ENCODE results near the gene ECM1. TPM values are rescaled to one million over a fixed set of nuclear protein-coding genes. Genes with fewer than 3 reads are reported as not detected.

Gene ECM1
- total and polyA plus RNA-seq, 3 experiments from 2014 or later = 0.09 to 1.5 (median 1.3) TPM

DNA sequence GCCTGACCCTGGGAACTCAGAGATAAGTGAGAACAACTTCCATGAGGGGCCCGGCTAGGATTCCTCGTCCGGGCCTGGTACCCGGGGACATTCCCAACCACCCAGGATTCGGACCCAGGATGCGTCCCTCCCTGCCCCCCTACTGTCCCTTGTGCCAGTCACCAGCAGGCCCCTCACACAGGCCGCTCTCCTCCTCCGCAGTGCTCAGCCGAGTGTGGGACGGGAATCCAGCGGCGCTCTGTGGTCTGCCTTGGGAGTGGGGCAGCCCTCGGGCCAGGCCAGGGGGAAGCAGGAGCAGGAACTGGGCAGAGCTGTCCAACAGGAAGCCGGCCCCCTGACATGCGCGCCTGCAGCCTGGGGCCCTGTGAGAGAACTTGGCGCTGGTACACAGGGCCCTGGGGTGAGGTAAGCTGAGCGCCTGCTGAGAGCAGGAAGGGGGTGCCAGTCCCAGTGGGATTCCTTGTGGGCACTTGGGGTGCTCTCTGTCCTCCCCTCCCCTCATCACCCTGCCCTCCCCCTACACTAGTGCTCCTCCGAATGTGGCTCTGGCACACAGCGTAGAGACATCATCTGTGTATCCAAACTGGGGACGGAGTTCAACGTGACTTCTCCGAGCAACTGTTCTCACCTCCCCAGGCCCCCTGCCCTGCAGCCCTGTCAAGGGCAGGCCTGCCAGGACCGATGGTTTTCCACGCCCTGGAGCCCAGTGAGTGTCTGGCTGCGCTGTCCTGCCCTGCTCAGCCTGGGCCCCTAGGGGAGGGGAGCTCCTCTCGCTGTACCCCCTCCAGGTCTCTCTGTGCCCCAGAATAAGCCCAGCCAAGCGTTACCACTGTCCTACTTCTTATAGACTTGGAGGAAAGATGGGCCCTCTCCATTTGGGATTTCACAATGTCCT, 51.1 kb downstream of the ECM1 start:
- Histone ChIP-seq H3K27ac (ENCODE audit: low read depth, low read length) (no peak overlapping the region), H3K27me3 (ENCODE audit: insufficient read depth, low read length, poor library complexity, severe bottlenecking) (no peaks in the 10 kb centered on the region), H3K9me3 (ENCODE audit: low read length) (no peaks in the 10 kb centered on the region), H3K4me1 (ENCODE audit: insufficient read depth, low read length) (peaks cover 35% of the 10 kb centered on the region), H3K36me3 (ENCODE audit: insufficient read depth, low read length) (no peaks in the 10 kb centered on the region), H3K4me3 (ENCODE audit: low read length) (no peak overlapping the region)
- ChIA-PET CTCF (interaction anchor here (0.6 to 9.1 kb wide), 16 partner anchors 9 to 447 kb away, joined by 3 to 325 read pairs (median 6); partner anchors contain the start of genes ADAMTSL4, ENSA, GOLPH3L and MCL1), POLR2A (interaction anchor here (3.1 to 11.0 kb wide), 4 partner anchors 9 to 70 kb away, joined by 15 to 486 read pairs (median 46); partner anchors contain the start of genes ADAMTSL4, ENSA and MCL1)
- H3K9me3 Mint-ChIP-seq = no peaks in the 10 kb centered on the region
- H3K36me3 Mint-ChIP-seq = peaks cover 0 to 14% (median 4%) of the 10 kb centered on the region in 3 donors
- H3K4me1 Mint-ChIP-seq = peaks cover 37 to 47% (median 40%) of the 10 kb centered on the region in 3 donors
- H3K27ac Mint-ChIP-seq = no peak overlapping the region
- peaks cover 0 to 3% of the 10 kb centered on the region in 2 donors for H3K27me3 Mint-ChIP-seq
- peak overlapping the region in 1 of 7 donors; percentile 70 for H3K4me3 Mint-ChIP-seq
- DNase-seq = no peak

DNA sequence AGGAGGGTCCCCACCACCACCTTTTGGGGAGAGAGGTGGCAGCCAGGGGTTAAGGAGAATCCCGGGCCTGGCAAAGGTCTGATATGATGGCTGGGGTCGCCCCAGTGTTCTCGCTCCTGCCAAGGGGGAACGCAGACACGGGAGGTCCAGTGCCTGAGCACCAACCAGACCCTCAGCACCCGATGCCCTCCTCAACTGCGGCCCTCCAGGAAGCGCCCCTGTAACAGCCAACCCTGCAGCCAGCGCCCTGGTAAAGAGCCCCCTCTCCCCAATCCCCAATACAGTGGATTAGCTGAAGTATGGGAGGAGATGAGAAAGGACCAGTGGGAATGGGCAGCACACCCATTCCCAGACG, 51.7 kb downstream of the ECM1 start:
- no peaks in the 10 kb centered on the region for H3K9me3 ChIP-seq (ENCODE audit: low read length)
- Mint-ChIP-seq H3K4me3 (peak overlapping the region in 4 of 7 donors; percentile 85 to 97 (median 96)), H3K27ac (peak overlapping the region in 5 of 8 donors; percentile 96 to 99 (median 98)), H3K4me1 (peaks cover 43 to 53% (median 44%) of the 10 kb centered on the region in 3 donors), H3K27me3 (peaks cover 0 to 3% of the 10 kb centered on the region in 2 donors), H3K36me3 (peaks cover 0 to 14% (median 4%) of the 10 kb centered on the region in 3 donors), H3K9me3 (no peaks in the 10 kb centered on the region)
- no peak for DNase-seq
- no peaks in the 10 kb centered on the region for H3K36me3 ChIP-seq (ENCODE audit: insufficient read depth, low read length)
- H3K4me1 ChIP-seq (ENCODE audit: insufficient read depth, low read length) = peaks cover 41% of the 10 kb centered on the region
- POLR2A ChIA-PET = interaction anchor here (3.1 to 11.0 kb wide), 4 partner anchors 10 to 70 kb away, joined by 15 to 486 read pairs (median 46); partner anchors contain the start of genes ADAMTSL4, ENSA and MCL1
- H3K27me3 ChIP-seq (ENCODE audit: insufficient read depth, low read length, poor library complexity, severe bottlenecking) = no peaks in the 10 kb centered on the region
- CTCF ChIA-PET = interaction anchor here (0.6 to 9.1 kb wide), 18 partner anchors 9 to 446 kb away, joined by 3 to 325 read pairs (median 6); partner anchors contain the start of genes ADAMTSL4, ENSA, GOLPH3L and MCL1
- H3K4me3 ChIP-seq (ENCODE audit: low read length) = no peak overlapping the region
- no peak overlapping the region for H3K27ac ChIP-seq (ENCODE audit: low read depth, low read length)

DNA sequence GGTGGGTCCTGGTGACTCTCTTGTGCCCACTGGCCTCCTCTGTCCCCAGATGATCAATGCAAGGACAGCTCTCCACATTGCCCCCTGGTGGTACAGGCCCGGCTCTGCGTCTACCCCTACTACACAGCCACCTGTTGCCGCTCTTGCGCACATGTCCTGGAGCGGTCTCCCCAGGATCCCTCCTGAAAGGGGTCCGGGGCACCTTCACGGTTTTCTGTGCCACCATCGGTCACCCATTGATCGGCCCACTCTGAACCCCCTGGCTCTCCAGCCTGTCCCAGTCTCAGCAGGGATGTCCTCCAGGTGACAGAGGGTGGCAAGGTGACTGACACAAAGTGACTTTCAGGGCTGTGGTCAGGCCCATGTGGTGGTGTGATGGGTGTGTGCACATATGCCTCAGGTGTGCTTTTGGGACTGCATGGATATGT, 52.1 kb downstream of the ECM1 start:
- CTCF ChIA-PET = interaction anchor here (0.7 to 9.1 kb wide), 28 partner anchors 8 to 446 kb away, joined by 3 to 325 read pairs (median 5); partner anchors contain the start of genes ADAMTSL4, ENSA, GOLPH3L and MCL1

DNA sequence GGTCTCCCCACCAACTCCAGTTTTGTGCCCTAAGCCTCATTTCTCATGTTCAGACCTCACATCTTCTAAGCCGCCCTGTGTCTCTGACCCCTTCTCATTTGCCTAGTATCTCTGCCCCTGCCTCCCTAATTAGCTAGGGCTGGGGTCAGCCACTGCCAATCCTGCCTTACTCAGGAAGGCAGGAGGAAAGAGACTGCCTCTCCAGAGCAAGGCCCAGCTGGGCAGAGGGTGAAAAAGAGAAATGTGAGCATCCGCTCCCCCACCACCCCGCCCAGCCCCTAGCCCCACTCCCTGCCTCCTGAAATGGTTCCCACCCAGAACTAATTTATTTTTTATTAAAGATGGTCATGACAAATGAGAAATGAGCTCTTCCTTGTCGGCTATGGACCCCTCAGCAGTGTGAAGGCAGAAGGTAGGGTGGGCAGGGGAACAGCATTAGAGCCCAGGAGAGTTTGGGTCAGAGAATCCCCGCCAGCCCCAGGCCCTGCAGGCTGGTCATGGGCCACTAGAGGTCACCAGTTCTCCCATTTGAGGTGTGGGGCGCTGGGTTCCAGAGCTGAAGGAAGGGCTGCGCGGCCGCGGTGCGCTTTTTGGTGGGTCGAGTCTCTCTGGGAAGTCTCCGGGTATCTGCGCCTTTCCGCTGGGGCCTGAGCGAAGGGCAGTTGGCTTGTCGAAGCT, 52.8 kb downstream of the ECM1 start:
- H3K36me3 Mint-ChIP-seq = peaks cover 0 to 9% (median 1%) of the 10 kb centered on the region in 3 donors
- DNase-seq = peak; percentile 64 to 85 (median 69)
- H3K27me3 ChIP-seq (ENCODE audit: insufficient read depth, low read length, poor library complexity, severe bottlenecking) = no peaks in the 10 kb centered on the region
- no peaks in the 10 kb centered on the region for H3K36me3 ChIP-seq (ENCODE audit: insufficient read depth, low read length)
- peak overlapping the region; percentile 91 for H3K4me3 ChIP-seq (ENCODE audit: low read length)
- H3K9me3 Mint-ChIP-seq = no peaks in the 10 kb centered on the region
- H3K4me1 Mint-ChIP-seq = peaks cover 47 to 56% (median 48%) of the 10 kb centered on the region in 3 donors
- peak overlapping the region; percentile 85 to 98 (median 97) for H3K4me3 Mint-ChIP-seq
- no peaks in the 10 kb centered on the region for H3K9me3 ChIP-seq (ENCODE audit: low read length)
- peak overlapping the region; percentile 94 for H3K27ac ChIP-seq (ENCODE audit: low read depth, low read length)
- CTCF ChIA-PET = interaction anchor here (0.6 to 9.1 kb wide), 36 partner anchors 8 to 445 kb away, joined by 3 to 325 read pairs (median 4); partner anchors contain the start of genes ADAMTSL4, ENSA, GOLPH3L and MCL1
- H3K27me3 Mint-ChIP-seq = no peaks in the 10 kb centered on the region
- peak overlapping the region; percentile 96 to 100 (median 98) for H3K27ac Mint-ChIP-seq
- POLR2A ChIA-PET = interaction anchor here (0.6 to 11.0 kb wide), 10 partner anchors 11 to 179 kb away, joined by 3 to 486 read pairs (median 4); partner anchors contain the start of genes ADAMTSL4, ENSA, FALEC and GOLPH3L
- peaks cover 51% of the 10 kb centered on the region for H3K4me1 ChIP-seq (ENCODE audit: insufficient read depth, low read length)

More for the DNA sequence above, 52.1 kb downstream of the ECM1 start:
- Histone ChIP-seq H3K4me1 (ENCODE audit: insufficient read depth, low read length) (peaks cover 45% of the 10 kb centered on the region), H3K9me3 (ENCODE audit: low read length) (no peaks in the 10 kb centered on the region), H3K27me3 (ENCODE audit: insufficient read depth, low read length, poor library complexity, severe bottlenecking) (no peaks in the 10 kb centered on the region), H3K4me3 (ENCODE audit: low read length) (peak overlapping the region; percentile 33), H3K27ac (ENCODE audit: low read depth, low read length) (no peak overlapping the region), H3K36me3 (ENCODE audit: insufficient read depth, low read length) (no peaks in the 10 kb centered on the region)
- Mint-ChIP-seq H3K27me3 (peaks cover 0 to 3% of the 10 kb centered on the region in 2 donors), H3K4me1 (peaks cover 47 to 57% (median 48%) of the 10 kb centered on the region in 3 donors), H3K9me3 (no peaks in the 10 kb centered on the region), H3K36me3 (peaks cover 0 to 14% (median 6%) of the 10 kb centered on the region in 3 donors), H3K27ac (peak overlapping the region; percentile 96 to 100 (median 98)), H3K4me3 (peak overlapping the region; percentile 85 to 98 (median 97))
- POLR2A ChIA-PET = interaction anchor here (3.1 to 11.0 kb wide), 4 partner anchors 10 to 69 kb away, joined by 15 to 486 read pairs (median 46); partner anchors contain the start of genes ADAMTSL4, ENSA and MCL1
- peak; percentile 57 to 80 (median 65) for DNase-seq

DNA sequence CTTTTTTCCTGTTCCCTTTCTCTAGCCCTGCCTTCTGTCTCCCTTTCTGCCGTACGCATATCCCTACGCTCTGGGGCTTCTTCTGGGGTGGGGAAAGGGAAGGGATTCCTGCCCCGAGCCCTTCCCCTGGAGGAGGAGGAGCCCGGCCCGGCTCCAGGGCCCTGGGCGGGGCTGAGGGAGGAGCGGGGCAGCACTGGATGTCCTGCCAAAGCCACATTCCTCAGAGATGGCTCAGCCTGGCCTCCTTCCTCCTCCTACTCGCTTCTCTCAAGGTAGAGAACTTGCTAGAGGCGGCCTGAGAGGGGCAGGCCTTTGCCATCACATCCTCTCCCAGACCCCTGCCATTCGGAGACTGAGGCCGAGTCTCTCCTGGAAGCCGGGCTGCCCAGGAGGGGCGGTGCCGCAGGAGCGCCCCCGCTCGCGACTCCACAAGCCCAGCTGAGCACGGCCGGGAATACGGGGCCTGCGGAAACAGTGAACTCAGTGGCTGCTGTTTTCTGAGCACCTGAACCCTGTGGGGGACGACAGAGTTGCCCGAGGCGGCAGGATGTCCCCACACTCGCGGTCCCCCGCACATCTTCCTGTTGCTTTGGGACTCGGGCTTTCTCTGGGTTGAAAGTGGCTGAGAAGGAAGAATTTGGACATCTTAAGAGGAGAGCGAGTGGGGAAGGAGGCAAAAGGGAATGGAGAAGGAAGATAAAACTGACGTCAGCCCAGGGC, 53.5 kb downstream of the ECM1 start:
- Mint-ChIP-seq H3K4me3 (peak overlapping the region; percentile 85 to 98 (median 97)), H3K4me1 (peaks cover 53 to 63% (median 53%) of the 10 kb centered on the region in 3 donors), H3K9me3 (no peaks in the 10 kb centered on the region), H3K27ac (peak overlapping the region; percentile 96 to 100 (median 98)), H3K27me3 (no peaks in the 10 kb centered on the region), H3K36me3 (peaks cover 0 to 11% (median 1%) of the 10 kb centered on the region in 3 donors)
- peak overlapping the region; percentile 94 for H3K27ac ChIP-seq (ENCODE audit: low read depth, low read length)
- H3K4me1 ChIP-seq (ENCODE audit: insufficient read depth, low read length) = peaks cover 58% of the 10 kb centered on the region
- POLR2A ChIA-PET = interaction anchor here (0.6 to 11.0 kb wide), 12 partner anchors 12 to 198 kb away, joined by 3 to 486 read pairs (median 4); partner anchors contain the start of genes ADAMTSL4, ENSA, FALEC and GOLPH3L
- H3K36me3 ChIP-seq (ENCODE audit: insufficient read depth, low read length) = no peaks in the 10 kb centered on the region
- H3K9me3 ChIP-seq (ENCODE audit: low read length) = no peaks in the 10 kb centered on the region
- CTCF ChIA-PET = interaction anchor here (0.6 to 9.1 kb wide), 31 partner anchors 11 to 434 kb away, joined by 3 to 325 read pairs (median 4); partner anchors contain the start of genes ADAMTSL4, ENSA, GOLPH3L and MCL1
- peak overlapping the region; percentile 91 for H3K4me3 ChIP-seq (ENCODE audit: low read length)
- peak; percentile 41 to 78 (median 59) for DNase-seq
- no peaks in the 10 kb centered on the region for H3K27me3 ChIP-seq (ENCODE audit: insufficient read depth, low read length, poor library complexity, severe bottlenecking)

DNA sequence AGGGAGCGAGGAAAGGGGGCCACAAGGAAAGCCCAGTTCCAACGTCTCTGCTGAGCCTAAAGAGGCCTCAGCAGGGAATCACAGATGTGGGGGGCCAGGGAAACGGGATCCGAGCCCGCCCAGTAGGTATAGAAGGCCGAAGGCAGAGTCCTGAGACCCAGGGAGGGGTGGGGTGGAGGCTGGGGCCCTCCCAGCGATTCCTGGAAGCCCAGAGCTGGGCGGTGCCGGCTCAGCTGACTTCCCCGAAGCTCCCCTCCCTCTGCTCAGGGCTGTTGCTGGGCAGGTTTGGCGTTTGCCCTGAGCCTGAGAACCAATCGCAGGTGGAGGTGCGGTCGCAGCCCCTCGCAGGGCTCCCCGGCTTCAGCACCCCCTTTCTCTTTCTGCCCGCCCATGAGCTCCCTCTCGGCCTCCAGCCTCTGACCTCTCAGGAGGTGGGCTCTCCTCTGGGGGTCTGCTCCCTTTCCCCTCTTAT, 54.1 kb downstream of the ECM1 start:
- ChIA-PET CTCF (interaction anchor here (0.6 to 9.1 kb wide), 8 partner anchors 12 to 122 kb away, joined by 3 to 325 read pairs (median 26); partner anchors contain the start of genes ADAMTSL4, ENSA, MCL1 and TARS2), POLR2A (interaction anchor here (1.2 to 11.0 kb wide), 7 partner anchors 12 to 198 kb away, joined by 3 to 486 read pairs (median 15); partner anchors contain the start of genes ADAMTSL4, ENSA, GOLPH3L and MCL1)
- Mint-ChIP-seq H3K9me3 (no peaks in the 10 kb centered on the region), H3K4me1 (peaks cover 59 to 69% (median 59%) of the 10 kb centered on the region in 3 donors), H3K27ac (peak overlapping the region; percentile 96 to 100 (median 98)), H3K4me3 (peak overlapping the region; percentile 85 to 98 (median 97)), H3K27me3 (no peaks in the 10 kb centered on the region), H3K36me3 (peaks cover 0 to 10% (median 1%) of the 10 kb centered on the region in 3 donors)
- H3K27me3 ChIP-seq (ENCODE audit: insufficient read depth, low read length, poor library complexity, severe bottlenecking) = no peaks in the 10 kb centered on the region
- peak; percentile 60 to 83 (median 70) for DNase-seq
- H3K4me1 ChIP-seq (ENCODE audit: insufficient read depth, low read length) = peaks cover 64% of the 10 kb centered on the region
- H3K4me3 ChIP-seq (ENCODE audit: low read length) = peak overlapping the region; percentile 91
- peak overlapping the region; percentile 94 for H3K27ac ChIP-seq (ENCODE audit: low read depth, low read length)
- H3K9me3 ChIP-seq (ENCODE audit: low read length) = no peaks in the 10 kb centered on the region
- H3K36me3 ChIP-seq (ENCODE audit: insufficient read depth, low read length) = no peaks in the 10 kb centered on the region

All from CD8-positive, alpha-beta memory T cell (primary cell).